ENCODE data around the gene IL22. TPM values are rescaled to one million over a fixed set of nuclear protein-coding genes. Genes with fewer than 3 reads are reported as not detected.

IL22 gene
- total and polyA plus RNA-seq, 2 donors (not counting 1 experiment from before 2014, with no cell fraction given) = not detected

DNA sequence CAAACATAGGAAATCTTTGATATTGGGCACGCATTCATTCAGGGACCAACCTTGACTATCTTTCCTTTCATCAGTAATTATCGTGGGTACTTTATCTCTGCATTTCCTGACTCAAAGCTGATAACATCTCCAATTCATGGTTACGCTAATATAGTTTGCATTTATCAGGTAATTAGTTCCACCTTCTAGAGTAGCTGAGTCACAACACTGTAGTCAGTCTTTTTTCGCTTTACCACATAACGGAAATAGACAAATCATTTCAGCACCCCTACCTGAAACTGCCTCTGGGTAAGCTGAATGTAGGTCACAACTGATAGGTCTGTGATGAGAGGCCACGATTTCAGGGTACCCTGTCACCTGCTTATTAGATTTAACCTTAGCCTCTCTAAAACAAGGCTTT is 36.7 kb upstream of the IL22 start:
- no peaks in the 10 kb centered on the region for H3K36me3 ChIP-seq (ENCODE audit: control insufficient read depth, insufficient read depth, low read length)
- H3K4me2 ChIP-seq (ENCODE audit: extremely low read depth, insufficient read depth, low read length) = no peak overlapping the region
- H3K9me3 ChIP-seq (ENCODE audit: control insufficient read depth, insufficient read depth, low read depth, low read length) = no peaks in the 10 kb centered on the region
- no peak overlapping the region for H2AFZ ChIP-seq (ENCODE audit: low read length)
- H3K9ac ChIP-seq (ENCODE audit: insufficient read depth, low read length) = no peak overlapping the region
- no peaks in the 10 kb centered on the region for H3K79me2 ChIP-seq (ENCODE audit: control insufficient read depth, insufficient read depth, low read length)
- no peak overlapping the region for H3K27ac ChIP-seq (ENCODE audit: insufficient read depth, low read length)
- H4K20me1 ChIP-seq (ENCODE audit: control insufficient read depth, extremely low read depth, insufficient read depth, low read length) = no peaks in the 10 kb centered on the region
- DNase-seq (ENCODE audit: low read depth in 2 of 2) = peak in 1 of 2 donors; percentile 72
- H3K4me3 ChIP-seq (replicated peaks in 1 of 4; ENCODE audit: control extremely low read depth in 1 of 4, insufficient read depth in 1 of 4, low read depth in 3 of 4, low read length in 4 of 4) = no peak overlapping the region
- H3K4me1 ChIP-seq (ENCODE audit: control insufficient read depth, extremely low read depth, insufficient read depth, low read length) = no peaks in the 10 kb centered on the region
- TF ChIP-seq EZH2 (IDR thresholded peaks at IDR 0.05; ENCODE audit: low read length, missing control alignments) = no peak
- TF ChIP-seq, protein P1, sequence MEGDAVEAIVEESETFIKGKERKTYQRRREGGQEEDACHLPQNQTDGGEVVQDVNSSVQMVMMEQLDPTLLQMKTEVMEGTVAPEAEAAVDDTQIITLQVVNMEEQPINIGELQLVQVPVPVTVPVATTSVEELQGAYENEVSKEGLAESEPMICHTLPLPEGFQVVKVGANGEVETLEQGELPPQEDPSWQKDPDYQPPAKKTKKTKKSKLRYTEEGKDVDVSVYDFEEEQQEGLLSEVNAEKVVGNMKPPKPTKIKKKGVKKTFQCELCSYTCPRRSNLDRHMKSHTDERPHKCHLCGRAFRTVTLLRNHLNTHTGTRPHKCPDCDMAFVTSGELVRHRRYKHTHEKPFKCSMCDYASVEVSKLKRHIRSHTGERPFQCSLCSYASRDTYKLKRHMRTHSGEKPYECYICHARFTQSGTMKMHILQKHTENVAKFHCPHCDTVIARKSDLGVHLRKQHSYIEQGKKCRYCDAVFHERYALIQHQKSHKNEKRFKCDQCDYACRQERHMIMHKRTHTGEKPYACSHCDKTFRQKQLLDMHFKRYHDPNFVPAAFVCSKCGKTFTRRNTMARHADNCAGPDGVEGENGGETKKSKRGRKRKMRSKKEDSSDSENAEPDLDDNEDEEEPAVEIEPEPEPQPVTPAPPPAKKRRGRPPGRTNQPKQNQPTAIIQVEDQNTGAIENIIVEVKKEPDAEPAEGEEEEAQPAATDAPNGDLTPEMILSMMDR (conservative IDR thresholded peaks at IDR 0.05 in 1 of 2, IDR thresholded peaks at IDR 0.05 in 1 of 2; ENCODE audit: low read depth in 1 of 2, low read length in 2 of 2) = no peak
- H3K27me3 ChIP-seq (ENCODE audit: control insufficient read depth, insufficient read depth, low read length) = no peaks in the 10 kb centered on the region

DNA sequence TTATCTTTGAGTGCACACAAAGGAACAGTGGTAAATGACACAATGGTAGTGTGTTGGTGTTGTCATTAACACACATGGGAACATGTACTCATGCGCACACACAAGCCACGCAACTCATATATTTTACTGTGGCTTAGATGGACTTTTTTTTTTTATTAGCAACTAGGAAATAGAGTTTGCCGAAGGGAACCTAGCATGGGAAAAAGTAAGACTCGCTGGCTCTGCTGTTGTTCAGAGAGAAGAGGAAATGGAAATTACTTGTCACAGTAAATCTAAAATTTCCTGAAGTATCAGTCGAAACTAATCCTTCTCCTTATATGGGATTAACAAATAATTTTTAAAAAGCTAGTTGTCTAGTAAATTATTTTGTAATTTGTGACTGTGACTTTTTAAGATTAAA is 33.7 kb upstream of the IL22 start:
- no peak overlapping the region for H3K4me2 ChIP-seq (ENCODE audit: extremely low read depth, insufficient read depth, low read length)
- TF ChIP-seq, protein P1 (conservative IDR thresholded peaks at IDR 0.05 in 1 of 2, IDR thresholded peaks at IDR 0.05 in 1 of 2; ENCODE audit: low read depth in 1 of 2, low read length in 2 of 2) = no peak
- no peak for TF ChIP-seq EZH2 (IDR thresholded peaks at IDR 0.05; ENCODE audit: low read length, missing control alignments)

DNA sequence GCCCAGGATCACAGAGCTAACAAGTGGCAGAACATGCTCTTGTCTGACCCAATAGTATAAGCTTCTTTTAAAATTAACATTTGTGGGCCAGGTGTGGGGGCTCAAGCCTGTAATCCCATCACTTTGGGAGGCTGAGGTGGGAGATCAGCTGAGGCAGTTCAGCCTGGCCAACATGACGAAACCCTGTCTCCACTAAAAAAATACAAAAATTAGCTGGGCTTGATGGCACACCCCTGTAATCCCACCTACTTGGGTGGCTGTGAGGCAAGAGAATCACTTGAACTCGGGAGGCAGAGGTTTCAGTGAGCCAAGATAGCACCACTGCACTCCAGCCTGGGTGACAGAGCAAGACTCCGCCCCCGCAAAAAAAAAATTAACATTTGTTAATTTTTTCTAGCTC is 33.0 kb upstream of the IL22 start:
- H3K9ac ChIP-seq (ENCODE audit: insufficient read depth, low read length) = no peak overlapping the region
- H3K4me3 ChIP-seq (replicated peaks in 1 of 4; ENCODE audit: control extremely low read depth in 1 of 4, insufficient read depth in 1 of 4, low read depth in 3 of 4, low read length in 4 of 4) = no peak overlapping the region
- TF ChIP-seq, protein P1 (conservative IDR thresholded peaks at IDR 0.05 in 1 of 2, IDR thresholded peaks at IDR 0.05 in 1 of 2; ENCODE audit: low read depth in 1 of 2, low read length in 2 of 2) = no peak
- TF ChIP-seq EZH2 (IDR thresholded peaks at IDR 0.05; ENCODE audit: low read length, missing control alignments) = no peak
- no peaks in the 10 kb centered on the region for H3K4me1 ChIP-seq (ENCODE audit: control insufficient read depth, extremely low read depth, insufficient read depth, low read length)
- H3K79me2 ChIP-seq (ENCODE audit: control insufficient read depth, insufficient read depth, low read length) = no peaks in the 10 kb centered on the region
- H2AFZ ChIP-seq (ENCODE audit: low read length) = no peak overlapping the region
- no peak for DNase-seq (ENCODE audit: low read depth in 2 of 2)
- H3K9me3 ChIP-seq (ENCODE audit: control insufficient read depth, insufficient read depth, low read depth, low read length) = no peaks in the 10 kb centered on the region
- H3K4me2 ChIP-seq (ENCODE audit: extremely low read depth, insufficient read depth, low read length) = no peak overlapping the region
- H3K36me3 ChIP-seq (ENCODE audit: control insufficient read depth, insufficient read depth, low read length) = no peaks in the 10 kb centered on the region
- no peaks in the 10 kb centered on the region for H3K27me3 ChIP-seq (ENCODE audit: control insufficient read depth, insufficient read depth, low read length)
- no peaks in the 10 kb centered on the region for H4K20me1 ChIP-seq (ENCODE audit: control insufficient read depth, extremely low read depth, insufficient read depth, low read length)
- H3K27ac ChIP-seq (ENCODE audit: insufficient read depth, low read length) = no peak overlapping the region

More for the DNA sequence above, 33.7 kb upstream of the IL22 start:
- H3K36me3 ChIP-seq (ENCODE audit: control insufficient read depth, insufficient read depth, low read length) = no peaks in the 10 kb centered on the region
- H3K4me3 ChIP-seq (replicated peaks in 1 of 4; ENCODE audit: control extremely low read depth in 1 of 4, insufficient read depth in 1 of 4, low read depth in 3 of 4, low read length in 4 of 4) = no peak overlapping the region
- H3K27me3 ChIP-seq (ENCODE audit: control insufficient read depth, insufficient read depth, low read length) = no peaks in the 10 kb centered on the region
- no peaks in the 10 kb centered on the region for H3K9me3 ChIP-seq (ENCODE audit: control insufficient read depth, insufficient read depth, low read depth, low read length)
- no peaks in the 10 kb centered on the region for H4K20me1 ChIP-seq (ENCODE audit: control insufficient read depth, extremely low read depth, insufficient read depth, low read length)
- H3K9ac ChIP-seq (ENCODE audit: insufficient read depth, low read length) = no peak overlapping the region
- H3K4me1 ChIP-seq (ENCODE audit: control insufficient read depth, extremely low read depth, insufficient read depth, low read length) = no peaks in the 10 kb centered on the region
- DNase-seq (ENCODE audit: low read depth in 2 of 2) = no peak
- H3K79me2 ChIP-seq (ENCODE audit: control insufficient read depth, insufficient read depth, low read length) = no peaks in the 10 kb centered on the region
- no peak overlapping the region for H2AFZ ChIP-seq (ENCODE audit: low read length)
- no peak overlapping the region for H3K27ac ChIP-seq (ENCODE audit: insufficient read depth, low read length)
